Femur (tissue), 1 donor: ENCODE measurements around the gene MTCL1.

ENCODE experiments used
- DNase-seq: peaks from one replicate; pipeline ENCODE4 v3.0.0-alpha.2; 2017

The MTCL1 gene

GRCh38 chr18:8776013-8776943 lies 70.9 kb downstream of the MTCL1 start:
- DNase-seq: no peak

DNA sequence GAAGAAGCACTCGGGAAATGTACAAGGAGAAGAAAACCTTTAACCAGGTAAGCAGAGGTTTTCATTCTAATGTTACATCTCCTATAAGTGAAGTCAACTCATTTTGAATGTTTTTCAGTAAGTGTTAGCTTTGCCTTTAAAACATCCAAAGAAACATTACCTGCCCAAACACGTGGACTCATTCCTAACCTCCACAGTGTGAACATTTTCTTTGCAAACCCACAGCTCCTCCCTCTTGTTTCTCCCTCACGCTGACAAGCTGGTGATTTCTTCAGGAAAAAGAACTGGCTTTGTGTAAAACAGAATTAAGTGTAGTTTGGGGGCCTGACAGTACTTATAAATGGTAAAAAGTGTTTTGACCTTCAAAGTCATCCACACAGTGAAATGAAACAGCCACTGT lies 72.5 kb downstream of the MTCL1 start:
- DNase-seq: no peak

DNA sequence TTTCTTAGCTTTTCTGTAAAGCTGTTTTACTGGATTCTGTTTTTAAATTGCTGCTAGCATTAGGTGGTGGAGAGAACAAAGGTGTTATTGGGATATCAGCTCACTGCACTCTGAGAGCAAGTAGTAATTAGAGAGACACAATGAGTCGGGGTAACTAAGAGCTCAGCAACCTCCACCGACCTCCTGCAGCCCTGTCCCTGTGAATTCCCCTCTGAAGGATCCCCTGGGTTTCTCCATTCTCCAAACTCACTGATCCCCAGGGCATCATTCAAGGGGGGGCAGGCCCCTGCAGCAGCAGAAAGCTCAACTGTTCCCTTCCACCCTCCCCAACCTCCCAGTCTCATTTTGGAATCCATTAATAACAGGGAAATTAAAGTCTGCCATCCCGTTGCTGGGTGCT lies 73.0 kb downstream of the MTCL1 start:
- no peak for DNase-seq

GRCh38 chr18:8778824-8779223 lies 73.5 kb downstream of the MTCL1 start:
- no peak for DNase-seq

DNA sequence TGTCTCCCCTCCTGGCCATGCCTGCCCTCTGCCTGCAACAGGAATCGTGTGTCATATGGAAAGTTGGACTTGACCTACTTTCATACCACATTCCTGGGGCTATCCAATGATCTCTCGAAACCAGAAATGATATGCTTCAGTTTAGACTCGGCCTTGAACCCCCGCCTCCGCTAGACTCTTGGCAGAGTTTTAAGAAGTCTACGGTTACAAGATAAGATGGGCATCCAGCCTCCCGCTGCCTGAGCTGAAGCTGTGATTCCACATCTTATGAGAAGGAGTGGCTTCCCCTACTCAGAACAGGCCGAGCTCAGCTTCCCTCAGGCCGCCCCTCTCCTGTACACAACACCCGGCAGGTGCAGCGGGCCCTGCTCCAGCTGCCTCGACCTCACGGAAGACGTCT lies 73.9 kb downstream of the MTCL1 start:
- no peak for DNase-seq

- DNase-seq: no peak
These were observed 74.9 kb downstream of the MTCL1 start for GRCh38 chr18:8780227-8780626.

DNA sequence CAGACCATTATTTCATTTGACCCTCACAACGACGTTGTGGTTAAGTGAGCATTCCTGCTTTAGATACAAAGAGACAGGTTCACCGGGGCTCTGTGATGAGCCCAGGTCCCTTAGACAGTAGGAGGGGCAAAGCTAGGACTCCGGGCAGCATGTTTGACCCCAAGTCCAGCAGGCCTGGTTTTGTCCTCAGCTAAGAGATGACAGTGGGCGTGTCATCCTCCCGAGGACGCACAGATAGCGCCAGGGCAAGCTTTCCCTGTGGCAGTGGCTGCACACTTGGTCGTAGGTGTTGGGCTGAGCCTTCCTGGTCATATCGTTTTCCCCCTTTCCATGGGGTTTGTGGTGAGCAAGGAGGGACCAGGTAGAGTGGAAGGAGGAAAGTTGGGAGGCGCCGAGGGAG lies 76.3 kb downstream of the MTCL1 start:
- DNase-seq: no peak

GRCh38 chr18:8783335-8783993 lies 78.1 kb downstream of the MTCL1 start:
- DNase-seq: no peak

DNA sequence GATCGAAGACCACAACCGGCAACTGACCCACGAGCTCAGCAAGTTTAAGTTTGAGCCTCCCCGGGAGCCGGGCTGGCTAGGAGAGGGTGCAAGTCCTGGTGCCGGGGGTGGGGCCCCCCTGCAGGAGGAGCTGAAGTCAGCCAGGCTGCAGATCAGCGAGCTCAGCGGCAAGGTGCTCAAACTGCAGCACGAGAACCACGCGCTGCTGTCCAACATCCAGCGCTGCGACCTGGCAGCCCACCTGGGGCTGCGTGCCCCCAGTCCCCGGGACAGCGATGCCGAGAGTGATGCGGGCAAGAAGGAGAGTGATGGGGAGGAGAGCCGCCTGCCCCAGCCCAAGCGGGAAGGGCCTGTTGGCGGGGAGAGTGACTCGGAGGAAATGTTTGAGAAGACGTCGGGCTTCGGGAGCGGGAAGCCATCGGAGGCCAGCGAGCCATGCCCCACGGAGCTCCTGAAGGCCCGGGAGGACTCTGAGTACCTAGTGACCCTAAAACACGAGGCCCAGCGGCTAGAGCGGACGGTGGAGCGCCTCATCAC lies 78.7 kb downstream of the MTCL1 start:
- DNase-seq: no peak

- DNase-seq: no peak
These were observed 79.9 kb downstream of the MTCL1 start for GRCh38 chr18:8785261-8785660.

DNA sequence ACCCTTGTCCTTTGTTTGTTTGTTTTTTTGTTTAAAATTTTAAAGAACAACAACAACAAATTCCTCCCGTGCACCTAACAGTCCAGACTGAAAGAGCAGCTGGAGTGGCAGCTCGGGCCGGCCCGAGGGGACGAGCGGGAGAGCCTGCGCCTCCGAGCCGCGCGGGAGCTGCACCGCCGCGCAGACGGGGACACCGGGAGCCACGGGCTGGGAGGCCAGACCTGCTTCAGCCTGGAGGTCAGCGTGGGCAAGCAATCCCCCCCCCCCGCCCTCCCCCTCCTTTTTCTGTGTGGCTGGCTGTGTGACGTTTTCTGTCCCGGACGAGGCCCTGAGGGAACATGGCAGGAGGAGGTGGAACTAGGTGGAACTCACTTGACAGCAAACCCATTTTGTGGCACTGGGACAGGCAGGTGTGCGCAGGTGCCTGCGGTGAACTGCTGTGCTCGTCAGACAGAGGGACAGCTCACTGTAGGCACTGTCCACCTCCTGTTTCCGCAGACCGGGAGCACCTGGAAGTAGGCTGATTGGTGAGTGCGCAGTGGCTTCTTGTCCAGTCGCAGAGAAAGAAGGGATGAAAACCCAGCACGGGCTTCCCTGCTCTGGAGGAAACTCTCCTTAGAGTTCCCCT lies 80.6 kb downstream of the MTCL1 start:
- DNase-seq: no peak

GRCh38 chr18:8786483-8787370 lies 81.4 kb downstream of the MTCL1 start:
- DNase-seq: no peak

- no peak for DNase-seq
These were observed 82.0 kb downstream of the MTCL1 start for GRCh38 chr18:8787371-8787670.

DNA sequence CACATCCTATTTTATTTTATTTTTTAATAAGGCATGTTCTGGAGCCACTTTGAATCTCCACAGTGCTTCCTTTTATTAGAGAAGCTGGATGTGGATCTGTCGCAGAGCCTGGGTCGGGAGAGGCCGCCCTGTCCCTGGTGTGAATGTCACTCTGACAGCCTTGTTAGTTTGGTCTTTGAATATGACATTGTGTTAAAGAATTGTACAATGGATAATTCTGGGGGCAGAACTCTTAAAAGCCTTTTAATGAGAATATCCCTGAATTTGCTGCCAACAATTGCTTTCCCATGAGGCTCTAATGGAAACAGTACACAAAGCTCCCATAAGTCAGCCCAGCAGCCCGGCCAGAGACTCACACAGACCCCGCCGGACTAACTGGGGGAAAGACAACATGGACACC lies 82.4 kb downstream of the MTCL1 start:
- DNase-seq: no peak

GRCh38 chr18:8788503-8789429 lies 83.4 kb downstream of the MTCL1 start:
- DNase-seq: no peak

DNA sequence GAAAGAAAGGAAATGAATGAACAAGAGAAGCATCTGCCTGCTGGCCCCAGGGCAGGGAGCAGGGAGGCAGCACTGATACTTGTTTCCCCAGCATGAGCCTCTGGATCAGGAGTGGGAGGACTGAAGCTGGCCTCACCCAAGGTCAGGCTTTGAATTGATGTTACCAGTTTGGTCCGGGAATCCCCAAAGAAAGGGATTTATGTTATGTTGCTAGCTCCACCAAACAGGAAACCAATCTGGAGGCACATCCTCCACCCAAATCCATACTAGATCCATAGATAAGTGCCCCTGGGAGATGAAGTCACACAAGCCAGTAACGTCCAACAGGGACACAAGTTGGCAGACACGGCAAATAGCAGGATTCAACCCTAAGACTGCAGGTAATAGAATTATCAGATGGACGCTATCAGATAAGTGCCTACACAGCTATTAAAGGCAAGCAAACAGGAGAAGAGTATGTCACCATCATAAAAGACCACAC lies 85.9 kb downstream of the MTCL1 start:
- DNase-seq: no peak

- DNase-seq: no peak
These were observed 87.4 kb downstream of the MTCL1 start for GRCh38 chr18:8792688-8793316.

DNA sequence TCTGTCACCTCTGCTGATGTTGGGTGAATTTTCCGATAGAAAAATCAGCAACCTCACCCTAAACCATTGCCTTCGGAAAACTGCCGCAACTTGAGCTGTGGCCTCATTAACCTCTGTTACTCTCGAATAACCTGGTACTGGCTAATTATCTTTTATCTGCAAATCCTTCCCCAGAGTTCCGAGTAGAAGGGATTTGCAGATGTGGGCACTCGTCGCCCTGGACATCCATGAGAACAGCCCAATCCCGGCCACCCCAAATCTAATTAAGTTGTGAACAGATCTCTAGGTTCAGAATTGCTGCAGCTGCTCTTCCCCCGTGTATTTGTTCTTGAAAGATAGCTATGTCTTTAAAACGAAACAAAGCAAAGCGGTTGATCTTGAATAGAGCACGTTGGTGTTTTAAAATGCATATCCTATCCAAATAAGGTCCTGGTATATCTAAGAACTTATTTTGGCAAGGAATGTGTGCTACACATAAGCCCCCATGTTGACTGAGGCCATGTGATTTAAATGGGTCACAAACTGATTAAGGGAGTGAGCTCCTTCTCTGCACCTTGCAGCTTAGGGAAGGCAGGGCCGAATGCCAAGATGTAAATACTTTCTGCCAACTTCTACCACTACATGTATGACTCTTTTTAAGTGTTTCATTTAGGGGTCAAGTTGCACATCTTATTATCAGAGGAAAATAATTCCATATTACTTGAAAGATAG lies 88.2 kb downstream of the MTCL1 start:
- no peak for DNase-seq

- no peak for DNase-seq
These were observed 89.0 kb downstream of the MTCL1 start for GRCh38 chr18:8794156-8794933.

DNA sequence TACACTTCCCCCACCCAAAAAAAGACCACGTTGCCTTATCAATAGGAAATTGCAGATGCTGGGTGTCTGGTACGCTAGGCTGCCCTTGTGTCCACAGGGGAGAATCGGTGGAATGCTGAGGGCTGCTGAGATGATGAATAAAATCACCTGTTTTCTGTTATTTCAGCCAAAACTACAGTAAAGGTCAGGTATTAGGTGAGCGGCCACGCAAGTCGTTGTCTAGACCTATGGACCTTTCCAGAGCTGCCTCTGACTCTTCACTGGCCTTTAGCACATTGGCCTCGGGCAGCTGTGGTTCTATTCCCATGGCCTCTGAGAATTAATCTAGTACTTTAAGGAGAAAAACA lies 89.6 kb downstream of the MTCL1 start:
- no peak for DNase-seq
